Measurements from ENCODE around the gene PGM1.

DNA sequence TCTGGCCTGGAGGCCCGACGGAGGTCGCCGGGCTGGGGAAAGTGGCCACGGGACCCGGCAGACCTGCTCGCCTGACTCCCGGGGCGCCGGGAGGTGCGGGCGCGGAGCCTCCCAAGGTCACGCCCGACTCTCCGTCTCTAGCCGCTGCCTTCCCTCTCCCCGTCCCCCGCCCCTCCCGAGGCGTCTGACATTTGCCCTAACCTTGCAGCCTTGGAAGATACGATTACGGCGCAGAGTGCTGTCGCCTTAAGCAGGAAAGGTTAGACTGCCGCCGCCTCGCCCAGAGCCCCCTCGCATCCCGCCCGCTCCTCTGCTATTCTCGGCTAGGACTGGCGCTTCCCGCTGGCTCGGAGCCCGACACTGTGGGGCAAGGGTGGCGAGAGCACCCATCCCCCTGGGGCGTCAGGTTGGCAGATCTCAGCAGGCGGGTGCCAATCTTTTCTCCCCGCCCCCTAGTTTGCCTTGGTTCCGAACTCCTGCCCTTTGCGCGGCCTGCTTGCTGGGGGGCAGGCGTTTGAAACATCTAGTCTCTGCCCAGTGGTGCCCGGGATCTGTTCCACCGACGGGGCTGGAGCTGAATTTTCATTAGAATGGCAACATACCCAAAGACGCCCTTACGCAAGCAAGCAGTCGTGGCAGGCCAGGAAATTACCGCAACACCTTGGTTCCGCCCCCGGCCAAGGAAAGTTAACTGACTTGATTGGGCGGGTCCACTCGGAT lies 835 bp downstream of the PGM1 start:
- TF ChIP-seq SIN3A (IDR thresholded peaks at IDR 0.05; ENCODE audit: borderline replicate concordance, low read depth, low read length) = no peak; the same call in 1 of the 2 replicates
- TF ChIP-seq FOXM1 (IDR thresholded peaks at IDR 0.05; ENCODE audit: low read depth) = no peak
- TF ChIP-seq, protein P1, sequence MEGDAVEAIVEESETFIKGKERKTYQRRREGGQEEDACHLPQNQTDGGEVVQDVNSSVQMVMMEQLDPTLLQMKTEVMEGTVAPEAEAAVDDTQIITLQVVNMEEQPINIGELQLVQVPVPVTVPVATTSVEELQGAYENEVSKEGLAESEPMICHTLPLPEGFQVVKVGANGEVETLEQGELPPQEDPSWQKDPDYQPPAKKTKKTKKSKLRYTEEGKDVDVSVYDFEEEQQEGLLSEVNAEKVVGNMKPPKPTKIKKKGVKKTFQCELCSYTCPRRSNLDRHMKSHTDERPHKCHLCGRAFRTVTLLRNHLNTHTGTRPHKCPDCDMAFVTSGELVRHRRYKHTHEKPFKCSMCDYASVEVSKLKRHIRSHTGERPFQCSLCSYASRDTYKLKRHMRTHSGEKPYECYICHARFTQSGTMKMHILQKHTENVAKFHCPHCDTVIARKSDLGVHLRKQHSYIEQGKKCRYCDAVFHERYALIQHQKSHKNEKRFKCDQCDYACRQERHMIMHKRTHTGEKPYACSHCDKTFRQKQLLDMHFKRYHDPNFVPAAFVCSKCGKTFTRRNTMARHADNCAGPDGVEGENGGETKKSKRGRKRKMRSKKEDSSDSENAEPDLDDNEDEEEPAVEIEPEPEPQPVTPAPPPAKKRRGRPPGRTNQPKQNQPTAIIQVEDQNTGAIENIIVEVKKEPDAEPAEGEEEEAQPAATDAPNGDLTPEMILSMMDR (IDR thresholded peaks at IDR 0.05) = no peak
- TF ChIP-seq, protein P2, sequence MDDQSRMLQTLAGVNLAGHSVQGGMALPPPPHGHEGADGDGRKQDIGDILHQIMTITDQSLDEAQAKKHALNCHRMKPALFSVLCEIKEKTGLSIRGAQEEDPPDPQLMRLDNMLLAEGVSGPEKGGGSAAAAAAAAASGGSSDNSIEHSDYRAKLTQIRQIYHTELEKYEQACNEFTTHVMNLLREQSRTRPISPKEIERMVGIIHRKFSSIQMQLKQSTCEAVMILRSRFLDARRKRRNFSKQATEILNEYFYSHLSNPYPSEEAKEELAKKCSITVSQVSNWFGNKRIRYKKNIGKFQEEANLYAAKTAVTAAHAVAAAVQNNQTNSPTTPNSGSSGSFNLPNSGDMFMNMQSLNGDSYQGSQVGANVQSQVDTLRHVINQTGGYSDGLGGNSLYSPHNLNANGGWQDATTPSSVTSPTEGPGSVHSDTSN (IDR thresholded peaks at IDR 0.05) = peak; percentile 73
- TF ChIP-seq NFIC (IDR thresholded peaks at IDR 0.05; ENCODE audit: borderline replicate concordance) = peak; percentile 59; the same call in 1 of the 2 replicates
- no peak for TF ChIP-seq TAF1 (IDR thresholded peaks at IDR 0.05; ENCODE audit: borderline replicate concordance, low read depth, low read length)
- no peak for TF ChIP-seq RFX5 (IDR thresholded peaks at IDR 0.05; ENCODE audit: low read length)
- TF ChIP-seq, protein P3, sequence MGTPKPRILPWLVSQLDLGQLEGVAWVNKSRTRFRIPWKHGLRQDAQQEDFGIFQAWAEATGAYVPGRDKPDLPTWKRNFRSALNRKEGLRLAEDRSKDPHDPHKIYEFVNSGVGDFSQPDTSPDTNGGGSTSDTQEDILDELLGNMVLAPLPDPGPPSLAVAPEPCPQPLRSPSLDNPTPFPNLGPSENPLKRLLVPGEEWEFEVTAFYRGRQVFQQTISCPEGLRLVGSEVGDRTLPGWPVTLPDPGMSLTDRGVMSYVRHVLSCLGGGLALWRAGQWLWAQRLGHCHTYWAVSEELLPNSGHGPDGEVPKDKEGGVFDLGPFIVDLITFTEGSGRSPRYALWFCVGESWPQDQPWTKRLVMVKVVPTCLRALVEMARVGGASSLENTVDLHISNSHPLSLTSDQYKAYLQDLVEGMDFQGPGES (IDR thresholded peaks at IDR 0.05; ENCODE audit: low read depth, low read length) = no peak
- TF ChIP-seq, protein P4, sequence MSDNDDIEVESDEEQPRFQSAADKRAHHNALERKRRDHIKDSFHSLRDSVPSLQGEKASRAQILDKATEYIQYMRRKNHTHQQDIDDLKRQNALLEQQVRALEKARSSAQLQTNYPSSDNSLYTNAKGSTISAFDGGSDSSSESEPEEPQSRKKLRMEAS (IDR thresholded peaks at IDR 0.05; ENCODE audit: low read depth) = no peak
- no peak for TF ChIP-seq JUND (IDR thresholded peaks at IDR 0.05)
- no peak for TF ChIP-seq FOXJ3 (CRISPR knock-in tag; IDR thresholded peaks at IDR 0.05)
